ENCODE data around the gene MRPS15. TPM values are rescaled to one million over a fixed set of nuclear protein-coding genes. Genes with fewer than 3 reads are reported as not detected.

The MRPS15 gene
- total RNA-seq, 2 experiments from 2014 or later, result 114 to 119 TPM

DNA sequence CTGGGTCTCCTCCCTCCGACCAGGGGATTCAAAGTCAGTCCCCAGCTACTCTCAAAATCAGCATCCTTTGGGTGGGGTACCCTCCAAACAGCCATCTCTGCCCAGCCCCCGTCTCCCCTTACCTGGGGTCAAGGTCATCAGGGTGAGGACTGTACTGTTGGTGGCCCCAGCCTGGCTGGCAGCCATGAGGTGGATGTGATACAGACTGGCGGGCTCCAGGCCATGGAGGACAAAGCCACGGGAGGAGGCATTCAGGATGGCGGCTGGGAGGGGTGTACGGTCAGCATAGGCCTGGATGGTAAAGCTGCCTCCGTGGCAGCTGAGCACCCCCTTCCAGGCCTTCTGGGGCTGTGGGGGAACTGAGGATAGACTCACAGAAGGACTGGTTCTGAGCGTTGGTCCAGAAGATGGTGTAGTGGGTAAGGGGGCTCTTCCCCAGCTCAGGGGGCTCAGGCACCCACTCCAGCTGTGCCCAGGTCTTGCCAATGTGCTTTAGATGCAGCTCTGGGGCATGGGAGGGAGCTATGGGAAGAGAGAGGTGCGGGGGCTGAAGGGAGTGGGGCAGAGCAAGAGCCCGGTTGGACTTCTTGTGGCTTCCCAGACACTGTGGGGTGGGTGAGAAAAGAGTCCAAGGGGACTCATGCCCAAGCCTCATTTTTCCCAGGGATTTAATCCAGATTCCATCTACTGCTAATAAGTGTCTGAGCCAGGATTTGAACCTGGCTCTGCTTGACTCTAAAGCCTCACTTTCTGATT lies 3.7 kb upstream of the MRPS15 start:
- Histone ChIP-seq H3K9me2 (ENCODE audit: insufficient read depth, low read length) (no peaks in the 10 kb centered on the region), H3K9me3 (ENCODE audit: low read length) (no peaks in the 10 kb centered on the region), H3K4me3 (ENCODE audit: low read depth, low read length, poor library complexity, severe bottlenecking) (no peak overlapping the region), H3K4me2 (ENCODE audit: low read length) (no peak overlapping the region), H2AFZ (ENCODE audit: low read length) (no peak overlapping the region), H3K36me3 (ENCODE audit: insufficient read depth, low read length) (no peaks in the 10 kb centered on the region), H4K20me1 (ENCODE audit: insufficient read depth, low read length) (no peaks in the 10 kb centered on the region), H3K4me1 (ENCODE audit: insufficient read depth, low read length, poor library complexity, severe bottlenecking) (peaks cover 22% of the 10 kb centered on the region), H3K79me2 (ENCODE audit: insufficient read depth, low read depth, low read length) (peaks cover 12% of the 10 kb centered on the region), H3K27ac (ENCODE audit: low read depth, low read length, poor library complexity, severe bottlenecking) (no peak overlapping the region)
- intact Hi-C loops (cut with micrococcal nuclease; ENCODE audit: unreplicated experiment), result no loop called here
- TF ChIP-seq, protein P1, sequence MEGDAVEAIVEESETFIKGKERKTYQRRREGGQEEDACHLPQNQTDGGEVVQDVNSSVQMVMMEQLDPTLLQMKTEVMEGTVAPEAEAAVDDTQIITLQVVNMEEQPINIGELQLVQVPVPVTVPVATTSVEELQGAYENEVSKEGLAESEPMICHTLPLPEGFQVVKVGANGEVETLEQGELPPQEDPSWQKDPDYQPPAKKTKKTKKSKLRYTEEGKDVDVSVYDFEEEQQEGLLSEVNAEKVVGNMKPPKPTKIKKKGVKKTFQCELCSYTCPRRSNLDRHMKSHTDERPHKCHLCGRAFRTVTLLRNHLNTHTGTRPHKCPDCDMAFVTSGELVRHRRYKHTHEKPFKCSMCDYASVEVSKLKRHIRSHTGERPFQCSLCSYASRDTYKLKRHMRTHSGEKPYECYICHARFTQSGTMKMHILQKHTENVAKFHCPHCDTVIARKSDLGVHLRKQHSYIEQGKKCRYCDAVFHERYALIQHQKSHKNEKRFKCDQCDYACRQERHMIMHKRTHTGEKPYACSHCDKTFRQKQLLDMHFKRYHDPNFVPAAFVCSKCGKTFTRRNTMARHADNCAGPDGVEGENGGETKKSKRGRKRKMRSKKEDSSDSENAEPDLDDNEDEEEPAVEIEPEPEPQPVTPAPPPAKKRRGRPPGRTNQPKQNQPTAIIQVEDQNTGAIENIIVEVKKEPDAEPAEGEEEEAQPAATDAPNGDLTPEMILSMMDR (conservative IDR thresholded peaks at IDR 0.05; ENCODE audit: low read length), result no peak
- no peak for TF ChIP-seq EZH2phosphoT487 (IDR thresholded peaks at IDR 0.05; ENCODE audit: borderline replicate concordance, low read depth, low read length)
- ChIA-PET POLR2A (no interaction called here), CTCF (ENCODE audit: unreplicated experiment) (no interaction called here)
- DNase-seq (ENCODE audit: low spot score), result no peak
- BruUV-seq (replicated peaks), result no TSS peak

DNA sequence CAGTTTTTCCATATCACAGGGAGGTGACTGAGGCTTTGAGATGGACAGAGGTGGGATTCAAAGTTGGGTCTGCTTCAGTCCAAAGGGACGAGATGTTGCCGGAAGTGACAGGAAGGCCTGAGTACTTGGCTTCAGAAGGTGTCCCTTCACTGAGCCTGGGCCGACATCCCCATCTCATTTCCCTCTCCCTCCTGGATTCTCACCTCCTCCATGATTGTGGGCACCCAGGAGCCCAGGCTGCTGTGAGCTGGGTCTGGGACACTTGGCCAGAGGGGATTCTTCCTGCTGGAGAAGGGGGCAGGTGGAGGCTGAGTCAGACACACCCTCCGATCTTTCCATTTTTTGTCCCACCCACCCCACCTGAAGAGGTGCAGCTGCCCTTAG lies 2.8 kb upstream of the MRPS15 start:
- BruUV-seq (replicated peaks), result no TSS peak

More for the DNA sequence above, 2.8 kb upstream of the MRPS15 start:
- no peak for TF ChIP-seq EZH2phosphoT487 (IDR thresholded peaks at IDR 0.05; ENCODE audit: borderline replicate concordance, low read depth, low read length)
- TF ChIP-seq, protein P1 (conservative IDR thresholded peaks at IDR 0.05; ENCODE audit: low read length), result no peak
- no peak overlapping the region for H2AFZ ChIP-seq (ENCODE audit: low read length)
- H3K9me3 ChIP-seq (ENCODE audit: low read length), result no peaks in the 10 kb centered on the region
- intact Hi-C loops (cut with micrococcal nuclease; ENCODE audit: unreplicated experiment), result no loop called here
- no peak overlapping the region for H3K4me3 ChIP-seq (ENCODE audit: low read depth, low read length, poor library complexity, severe bottlenecking)
- no peak overlapping the region for H3K27ac ChIP-seq (ENCODE audit: low read depth, low read length, poor library complexity, severe bottlenecking)
- CTCF ChIA-PET (ENCODE audit: unreplicated experiment), result no interaction called here
- no peaks in the 10 kb centered on the region for H3K9me2 ChIP-seq (ENCODE audit: insufficient read depth, low read length)
- POLR2A ChIA-PET, result no interaction called here
- peaks cover 6% of the 10 kb centered on the region for H3K36me3 ChIP-seq (ENCODE audit: insufficient read depth, low read length)
- no peak for DNase-seq (ENCODE audit: low spot score)
- peaks cover 27% of the 10 kb centered on the region for H3K4me1 ChIP-seq (ENCODE audit: insufficient read depth, low read length, poor library complexity, severe bottlenecking)
- H4K20me1 ChIP-seq (ENCODE audit: insufficient read depth, low read length), result no peaks in the 10 kb centered on the region
- peaks cover 21% of the 10 kb centered on the region for H3K79me2 ChIP-seq (ENCODE audit: insufficient read depth, low read depth, low read length)
- H3K4me2 ChIP-seq (ENCODE audit: low read length), result no peak overlapping the region
